ENCODE data around the gene AP5S1.
"Not testable (repeated sequence)": the region's sequence is repeated elsewhere in the genome, so short reads cannot be mapped to it uniquely, and the experiment has no call there.

The AP5S1 gene

GRCh38 chr20:3812975-3813847 is 7.1 kb upstream of the AP5S1 start:
- no peak for DNase-seq (ENCODE audit: low read depth in 2 of 2)

GRCh38 chr20:3813848-3814581 is 6.3 kb upstream of the AP5S1 start:
- no peak for DNase-seq (ENCODE audit: low read depth in 2 of 2)

- DNase-seq (ENCODE audit: low read depth in 2 of 2) = no peak
These were observed 5.3 kb upstream of the AP5S1 start for GRCh38 chr20:3814928-3815495.

- DNase-seq (ENCODE audit: low read depth in 2 of 2) = peak in 1 of 2 donors; percentile 15
These were observed 4.5 kb upstream of the AP5S1 start for GRCh38 chr20:3815703-3816315.

- no peak for DNase-seq (ENCODE audit: low read depth in 2 of 2)
These were observed 1.9 kb upstream of the AP5S1 start for GRCh38 chr20:3818155-3819151.

- no peak for DNase-seq (ENCODE audit: low read depth in 2 of 2)
These were observed 818 bp upstream of the AP5S1 start for GRCh38 chr20:3819411-3820047.

GRCh38 chr20:3820901-3821727 is 767 bp downstream of the AP5S1 start:
- DNase-seq (ENCODE audit: low read depth in 2 of 2) = no peak

- no peak for DNase-seq (ENCODE audit: low read depth in 2 of 2)
These were observed 1.6 kb downstream of the AP5S1 start for GRCh38 chr20:3821996-3822395.

GRCh38 chr20:3823881-3824280 is 3.5 kb downstream of the AP5S1 start:
- DNase-seq (ENCODE audit: low read depth in 2 of 2) = no peak

- DNase-seq (ENCODE audit: low read depth in 2 of 2) = no peak
These were observed 5.2 kb downstream of the AP5S1 start for GRCh38 chr20:3825526-3825925.

- no peak for DNase-seq (ENCODE audit: low read depth in 2 of 2)
These were observed 6.1 kb downstream of the AP5S1 start for GRCh38 chr20:3826420-3826819.

- no peak for DNase-seq (ENCODE audit: low read depth in 2 of 2)
These were observed 8.5 kb downstream of the AP5S1 start for GRCh38 chr20:3828798-3829197.

- DNase-seq (ENCODE audit: low read depth in 2 of 2) = not testable (repeated sequence)
These were observed 9.5 kb downstream of the AP5S1 start for GRCh38 chr20:3829891-3830290.

GRCh38 chr20:3836132-3836531 is 15.8 kb downstream of the AP5S1 start:
- no peak for DNase-seq (ENCODE audit: low read depth in 2 of 2)

- DNase-seq (ENCODE audit: low read depth in 2 of 2) = no peak
These were observed 19.0 kb downstream of the AP5S1 start for GRCh38 chr20:3839328-3839727.

- DNase-seq (ENCODE audit: low read depth in 2 of 2) = not testable (repeated sequence)
These were observed 19.9 kb downstream of the AP5S1 start for GRCh38 chr20:3840201-3840600.

- no peak for DNase-seq (ENCODE audit: low read depth in 2 of 2)
These were observed 22.1 kb downstream of the AP5S1 start for GRCh38 chr20:3842348-3842930.

GRCh38 chr20:3843490-3843889 is 23.1 kb downstream of the AP5S1 start:
- DNase-seq (ENCODE audit: low read depth in 2 of 2) = no peak

GRCh38 chr20:3843990-3844619 is 23.8 kb downstream of the AP5S1 start:
- not testable (repeated sequence) for DNase-seq (ENCODE audit: low read depth in 2 of 2)
